CD4-positive, alpha-beta T cell treated with Interferon alpha-2 for 1 hour (primary cell): ENCODE results near the gene COL23A1.

ENCODE experiments used
- DNase-seq, 2 donors: peaks; one replicate each; pipeline ENCODE4 v3.0.0-alpha.2; 2020 to 2022

COL23A1 gene

GRCh38 chr5:178418471-178419010 lies 171.7 kb downstream of the COL23A1 start:
- DNase-seq: no peak

- no peak for DNase-seq
Observed at GRCh38 chr5:178418031-178418430, 172.2 kb downstream of the COL23A1 start.

- DNase-seq: no peak
Observed at GRCh38 chr5:178417391-178417811, 172.8 kb downstream of the COL23A1 start.

- DNase-seq: no peak
Observed at GRCh38 chr5:178416919-178417318, 173.3 kb downstream of the COL23A1 start.

GRCh38 chr5:178416206-178416882 lies 173.8 kb downstream of the COL23A1 start:
- no peak for DNase-seq

- DNase-seq: no peak
Observed at GRCh38 chr5:178415353-178415752, 174.8 kb downstream of the COL23A1 start.

- no peak for DNase-seq
Observed at GRCh38 chr5:178413988-178414387, 176.2 kb downstream of the COL23A1 start.

- no peak for DNase-seq
Observed at GRCh38 chr5:178411083-178411482, 179.1 kb downstream of the COL23A1 start.

GRCh38 chr5:178407646-178408045 lies 182.5 kb downstream of the COL23A1 start:
- DNase-seq: no peak

GRCh38 chr5:178404987-178405386 lies 185.2 kb downstream of the COL23A1 start:
- no peak for DNase-seq

- no peak for DNase-seq
Observed at GRCh38 chr5:178403956-178404600, 186.1 kb downstream of the COL23A1 start.

GRCh38 chr5:178403351-178403750 lies 186.8 kb downstream of the COL23A1 start:
- DNase-seq: no peak

GRCh38 chr5:178399701-178400095 lies 190.5 kb downstream of the COL23A1 start:
- DNase-seq: no peak

GRCh38 chr5:178398901-178399700 lies 191.1 kb downstream of the COL23A1 start:
- DNase-seq: no peak

- no peak for DNase-seq
Observed at GRCh38 chr5:178396796-178397720, 193.1 kb downstream of the COL23A1 start.

GRCh38 chr5:178394074-178394473 lies 196.1 kb downstream of the COL23A1 start:
- DNase-seq: no peak

- no peak for DNase-seq
Observed at GRCh38 chr5:178392931-178393394, 197.2 kb downstream of the COL23A1 start.

GRCh38 chr5:178392386-178392785 lies 197.8 kb downstream of the COL23A1 start:
- DNase-seq: no peak

GRCh38 chr5:178391480-178391879 lies 198.7 kb downstream of the COL23A1 start:
- DNase-seq: no peak

- no peak for DNase-seq
Observed at GRCh38 chr5:178389796-178390195, 200.4 kb downstream of the COL23A1 start.

- DNase-seq: no peak
Observed at GRCh38 chr5:178389026-178389729, 201.0 kb downstream of the COL23A1 start.
